Esophagus muscularis mucosa (tissue), 4 donors: Measurements from ENCODE around the gene DMAC2L.

Source experiments
- CTCF ChIP-seq, 3 experiments: fragments of 200-600 bp in 2 of 3; fragments of 450-650 bp in 1 of 3; sonication (generic) in 2 of 3; IDR thresholded peaks; one replicate each; pipeline ENCODE4 v1.5.1; 2017 to 2019; ENCODE audit warnings: antibody characterized with exemption in 3 of 3, mild to moderate bottlenecking in 2 of 3, moderate library complexity in 1 of 3
- EP300 ChIP-seq: sonication (generic); formaldehyde crosslinking; IDR thresholded peaks from one replicate; pipeline ENCODE4 v1.6.1; 2017; ENCODE audit warnings: antibody characterized with exemption
- POLR2A ChIP-seq: fragments of 450-650 bp; IDR thresholded peaks from one replicate; pipeline ENCODE4 v1.6.1; 2017; ENCODE audit warnings: antibody characterized with exemption, moderate library complexity, mild to moderate bottlenecking, low read depth
- POLR2AphosphoS5 ChIP-seq, 2 donors: sonication (generic); formaldehyde crosslinking; IDR thresholded peaks; one replicate each; pipeline ENCODE4 v1.6.1; 2017; ENCODE audit warnings: antibody characterized with exemption in 2 of 2

- no peak for TF ChIP-seq CTCF (IDR thresholded peaks at IDR 0.05)
- no peak for TF ChIP-seq POLR2A
- TF ChIP-seq POLR2AphosphoS5 (IDR thresholded peaks at IDR 0.05): no peak
- no peak for TF ChIP-seq EP300
Measured at GRCh38 chr14:50308363-50308915, 3.7 kb upstream of the DMAC2L start.
